Stimulated activated CD8-positive, alpha-beta memory T cell treated with anti-CD3 and anti-CD28 coated beads, Interleukin-2, amount 100 ng/mL, for 48 hours (primary cell): ENCODE measurements around the gene PRKG2.

Experiments used
- DNase-seq, 2 donors: peaks; one replicate each; pipeline ENCODE4 v3.0.0-alpha.2; 2020; ENCODE audit warnings: low read depth in 2 of 2

PRKG2 gene

DNA sequence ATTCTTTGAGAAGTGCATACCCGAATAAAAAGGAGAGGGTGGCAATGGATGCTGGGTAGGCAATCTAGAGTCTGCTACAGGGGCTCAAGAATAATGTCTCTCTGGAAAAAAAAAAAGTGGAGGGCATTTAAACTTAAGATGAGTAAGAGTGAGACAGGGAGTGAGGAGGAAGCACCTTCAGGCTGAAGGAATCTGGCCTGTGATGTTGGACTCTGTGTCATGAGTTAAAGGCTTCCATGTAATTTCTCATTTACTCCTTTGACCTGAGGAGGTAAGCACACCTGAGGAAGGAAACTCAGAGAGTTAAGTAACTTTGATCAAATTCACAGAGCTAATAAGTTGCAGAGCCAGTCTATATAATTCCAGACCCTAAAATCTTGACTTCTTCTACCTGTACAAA is 3.2 kb upstream of the PRKG2 start:
- DNase-seq, result no peak

DNA sequence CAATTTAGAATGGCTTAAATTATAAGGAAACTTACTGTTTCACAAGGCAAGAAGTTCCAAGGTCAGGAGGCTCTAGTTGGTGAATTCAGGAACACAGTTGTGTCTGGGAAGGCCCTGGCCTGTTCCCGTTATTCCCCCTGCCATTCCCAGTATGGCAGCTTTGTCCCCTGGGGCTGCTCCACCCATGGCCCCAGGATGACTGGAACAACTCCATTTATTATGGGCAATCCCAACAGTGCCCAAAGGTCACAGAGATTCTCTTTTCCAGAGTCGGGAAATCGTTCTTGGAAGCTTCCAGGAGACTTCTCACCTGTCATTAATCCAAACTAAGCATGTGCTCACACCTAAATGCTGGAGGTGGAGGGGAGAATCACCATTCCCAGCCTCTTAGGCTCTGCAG is 2.8 kb upstream of the PRKG2 start:
- DNase-seq, result no peak

GRCh38 chr4:81215931-81216330 is 909 bp upstream of the PRKG2 start:
- DNase-seq, result no peak

DNA sequence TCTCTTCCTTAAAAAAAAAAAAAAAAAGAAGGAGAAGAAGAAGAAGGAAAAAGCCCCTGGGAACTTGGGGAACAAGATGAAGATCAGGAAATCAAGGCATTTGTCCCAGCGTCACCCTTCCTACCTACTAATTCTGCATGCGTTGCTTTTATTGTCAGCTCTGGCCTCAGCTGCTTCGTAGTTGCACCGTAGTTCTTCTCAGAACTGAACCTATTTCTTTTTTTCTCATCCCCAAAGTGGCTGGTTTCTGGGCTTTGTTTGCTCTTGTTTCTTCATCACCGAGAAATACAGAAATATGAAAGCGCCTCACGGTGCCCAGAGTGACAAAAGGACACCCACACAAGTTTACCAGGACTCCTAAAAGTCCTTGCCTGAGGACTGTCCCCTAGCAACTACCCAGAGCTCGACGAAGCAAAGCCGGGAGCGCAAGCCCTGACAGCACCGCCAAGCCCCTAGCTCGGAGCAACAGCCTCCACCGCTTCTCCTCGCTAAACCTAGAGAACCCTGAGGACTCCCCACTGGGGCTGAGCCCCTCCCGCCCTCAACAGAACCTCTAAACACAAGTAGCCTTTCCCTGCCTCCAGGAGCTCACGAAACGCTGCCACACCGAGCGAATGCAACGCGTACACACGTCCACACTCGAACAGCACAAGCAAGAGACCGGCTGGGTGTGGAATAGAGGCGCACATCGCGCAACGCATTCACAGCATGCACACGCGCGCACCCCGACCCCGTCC is 710 bp downstream of the PRKG2 start:
- no peak for DNase-seq

DNA sequence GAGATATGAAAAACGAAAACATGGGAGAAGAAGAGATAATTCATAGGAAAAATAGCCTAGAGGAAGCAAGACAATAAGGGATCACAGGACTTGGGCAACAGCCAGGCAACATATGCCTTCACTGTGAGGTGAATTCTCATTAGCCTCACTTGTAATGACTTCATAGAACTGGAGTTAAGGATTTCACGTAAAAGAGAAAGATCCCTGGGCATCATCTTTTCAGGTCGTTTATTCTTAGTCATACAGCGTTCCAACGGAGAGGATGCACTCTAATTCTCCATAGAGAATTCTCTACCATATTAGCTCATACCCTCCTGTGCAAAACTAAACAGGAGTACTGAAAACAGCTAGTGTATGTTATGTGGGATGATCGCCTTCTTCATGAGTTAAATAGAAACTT is 1.4 kb downstream of the PRKG2 start:
- DNase-seq, result no peak

- DNase-seq, result no peak
Measured at GRCh38 chr4:81211956-81212355, 3.1 kb downstream of the PRKG2 start.

DNA sequence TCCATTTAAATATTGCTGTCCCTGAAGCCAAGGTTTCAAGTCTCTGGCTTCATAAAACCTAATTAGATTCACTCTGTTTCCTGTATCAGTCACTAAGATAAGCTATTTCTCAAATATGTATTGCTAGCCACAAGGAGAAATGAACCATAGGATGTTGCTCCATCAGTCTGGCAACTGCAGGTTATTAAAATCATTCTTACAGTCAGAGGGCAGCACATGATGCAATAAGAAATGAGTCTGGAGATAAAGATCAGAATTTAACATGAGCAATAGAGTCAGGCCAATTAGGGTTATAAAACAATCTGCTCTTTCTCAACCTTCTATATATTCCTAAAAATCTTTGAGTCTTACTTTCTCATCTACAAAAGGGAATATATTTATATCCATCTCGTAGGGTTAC is 7.2 kb downstream of the PRKG2 start:
- no peak for DNase-seq

GRCh38 chr4:81205302-81205701 is 9.7 kb downstream of the PRKG2 start:
- no peak for DNase-seq

DNA sequence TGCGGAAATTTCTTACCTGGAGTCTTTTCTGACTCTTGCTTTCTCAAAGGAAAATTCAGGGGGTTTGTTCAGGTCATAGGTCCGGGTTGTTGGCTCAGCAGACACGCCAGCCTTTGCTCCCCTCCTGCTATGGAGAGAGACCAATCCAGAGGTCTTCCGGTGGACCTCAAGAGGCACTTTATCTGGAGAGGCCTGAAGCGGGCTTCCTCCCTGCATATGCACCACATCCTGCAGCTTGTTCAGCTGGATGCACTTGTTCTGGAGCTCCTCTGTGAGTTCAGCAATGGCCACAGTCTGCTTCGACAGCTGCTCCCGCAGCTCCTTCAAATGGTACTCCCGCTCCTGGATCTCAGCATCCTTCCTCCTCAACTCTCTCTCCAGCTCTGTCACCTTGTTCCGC is 10.5 kb downstream of the PRKG2 start:
- no peak for DNase-seq

GRCh38 chr4:81199831-81200230 is 15.2 kb downstream of the PRKG2 start:
- DNase-seq, result no peak

- no peak for DNase-seq
Measured at GRCh38 chr4:81198609-81199008, 16.4 kb downstream of the PRKG2 start.

DNA sequence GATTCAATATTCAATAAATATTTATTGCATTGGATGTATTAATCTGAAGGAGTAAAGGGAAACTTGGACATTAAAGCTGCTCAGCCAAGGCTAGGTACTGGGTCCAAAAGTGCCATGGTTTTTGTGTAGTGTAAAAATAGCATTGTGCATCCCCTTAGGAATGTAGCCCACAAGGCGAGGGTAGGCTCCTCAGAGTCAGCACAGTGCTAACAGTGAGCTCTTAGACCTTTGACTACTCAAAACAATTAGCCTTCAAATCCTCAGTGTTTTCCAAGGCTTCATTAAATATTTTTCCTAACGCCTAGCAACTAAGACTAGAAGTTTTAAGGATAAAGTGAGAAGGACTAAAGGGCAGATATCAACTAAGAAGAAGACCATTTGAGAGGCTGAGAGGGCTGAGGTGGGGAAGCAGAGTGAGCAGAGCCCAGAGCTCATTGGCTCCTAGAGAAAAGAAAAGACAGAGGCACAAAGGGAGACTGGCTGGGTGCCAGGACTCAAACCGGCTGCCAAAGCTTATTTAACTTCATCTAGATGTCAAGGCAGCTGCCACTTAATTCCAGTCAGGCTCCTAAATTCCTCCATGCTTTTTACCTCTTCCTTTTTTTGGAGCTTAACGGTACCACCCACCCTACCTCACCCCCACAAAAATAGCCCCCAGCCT is 17.0 kb downstream of the PRKG2 start:
- DNase-seq, result no peak

DNA sequence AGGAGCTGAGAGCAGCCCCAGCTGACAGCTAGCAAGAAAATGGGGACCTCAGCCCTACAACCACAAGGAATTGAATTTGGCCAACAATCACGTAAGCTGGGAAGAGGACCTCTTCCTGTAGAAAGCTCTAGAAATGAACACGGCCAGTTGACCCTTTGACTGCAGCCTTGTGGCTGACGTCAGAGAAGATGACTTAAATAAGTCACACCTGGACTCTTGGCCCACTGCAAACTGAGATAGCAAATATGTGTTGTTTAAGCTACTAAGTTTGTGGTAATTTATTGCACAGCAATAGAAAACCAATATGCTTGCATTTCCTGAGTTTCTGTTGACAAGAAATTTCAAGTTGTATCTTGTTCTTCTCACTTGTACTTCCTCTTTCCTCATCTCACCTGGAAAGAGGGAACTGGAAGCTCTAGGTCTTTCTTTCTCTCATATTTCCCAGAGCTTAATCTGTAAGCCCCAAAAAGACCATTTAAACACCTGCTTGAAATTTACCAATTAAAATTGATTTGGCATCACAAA is 18.8 kb downstream of the PRKG2 start:
- no peak for DNase-seq

DNA sequence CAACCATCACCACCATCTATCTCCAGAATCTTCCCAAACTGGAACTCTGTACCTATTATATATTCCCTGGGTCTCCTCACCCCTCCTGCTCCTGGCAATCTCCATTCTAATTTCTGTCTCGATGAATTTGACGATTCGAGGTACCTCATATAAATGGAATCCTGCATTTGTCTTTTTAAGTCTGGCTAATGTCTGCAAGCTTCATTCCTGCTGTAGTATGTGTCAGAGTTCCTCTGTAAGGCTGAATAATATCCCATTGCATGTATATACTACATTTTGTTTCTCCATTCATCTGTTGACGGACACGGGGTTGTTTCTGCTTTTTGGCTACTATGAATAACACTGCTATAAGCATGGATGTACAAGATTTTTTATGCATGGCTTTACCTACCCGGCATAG is 19.5 kb downstream of the PRKG2 start:
- no peak for DNase-seq

DNA sequence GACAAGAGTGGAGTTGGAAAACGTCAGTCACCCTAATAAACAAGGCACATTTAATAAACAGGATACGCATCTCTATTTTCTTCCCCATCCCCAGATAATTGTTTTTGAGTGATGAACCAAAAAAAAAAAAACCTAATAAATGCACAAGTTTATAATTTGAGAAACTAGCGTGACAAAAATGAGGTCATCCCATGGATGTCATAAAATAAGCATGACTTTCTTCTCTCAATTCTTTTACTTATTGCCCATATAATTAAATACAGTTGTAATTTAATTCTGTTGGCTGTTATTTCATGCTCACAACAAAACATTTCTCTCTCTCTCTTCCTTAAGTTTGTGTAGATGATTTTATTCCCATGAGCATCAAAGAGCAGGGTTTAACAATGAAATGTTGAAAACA is 20.7 kb downstream of the PRKG2 start:
- no peak for DNase-seq

- DNase-seq, result no peak
Measured at GRCh38 chr4:81180916-81181315, 34.1 kb downstream of the PRKG2 start.

- DNase-seq, result no peak
Measured at GRCh38 chr4:81179326-81179725, 35.7 kb downstream of the PRKG2 start.

- no peak for DNase-seq
Measured at GRCh38 chr4:81173213-81173612, 41.8 kb downstream of the PRKG2 start.

DNA sequence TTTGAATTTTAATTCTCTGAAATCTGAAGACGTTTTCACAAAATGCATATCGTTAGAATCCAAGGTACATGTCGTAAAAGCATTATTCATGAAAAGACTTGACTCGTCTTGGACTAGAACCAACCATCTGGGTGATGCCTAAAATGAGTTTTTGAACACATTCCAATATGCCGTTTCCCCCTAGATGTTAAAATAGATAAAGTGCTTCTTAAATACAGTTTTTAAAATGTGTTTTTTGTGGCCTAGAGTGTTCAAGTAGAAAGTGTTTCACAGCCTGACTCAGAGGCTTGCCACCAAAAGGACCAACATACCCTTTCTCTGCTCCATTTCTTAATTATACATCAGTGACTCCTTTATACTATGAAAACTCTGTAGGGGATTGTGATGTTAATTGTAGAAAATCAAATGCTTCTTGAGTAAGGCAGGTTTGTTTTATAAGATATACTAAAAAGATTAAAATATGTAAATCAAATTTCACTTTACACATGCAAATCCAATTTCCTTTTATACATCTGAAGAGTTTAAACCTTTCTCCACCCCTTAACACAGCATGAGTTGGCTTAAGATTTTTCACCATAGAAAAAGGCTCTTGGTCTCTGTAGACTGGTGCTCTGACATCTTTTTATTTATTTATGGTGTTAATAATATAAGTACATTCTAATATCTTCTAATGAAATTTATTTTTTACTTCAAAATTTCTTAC is 48.4 kb downstream of the PRKG2 start:
- DNase-seq, result no peak

DNA sequence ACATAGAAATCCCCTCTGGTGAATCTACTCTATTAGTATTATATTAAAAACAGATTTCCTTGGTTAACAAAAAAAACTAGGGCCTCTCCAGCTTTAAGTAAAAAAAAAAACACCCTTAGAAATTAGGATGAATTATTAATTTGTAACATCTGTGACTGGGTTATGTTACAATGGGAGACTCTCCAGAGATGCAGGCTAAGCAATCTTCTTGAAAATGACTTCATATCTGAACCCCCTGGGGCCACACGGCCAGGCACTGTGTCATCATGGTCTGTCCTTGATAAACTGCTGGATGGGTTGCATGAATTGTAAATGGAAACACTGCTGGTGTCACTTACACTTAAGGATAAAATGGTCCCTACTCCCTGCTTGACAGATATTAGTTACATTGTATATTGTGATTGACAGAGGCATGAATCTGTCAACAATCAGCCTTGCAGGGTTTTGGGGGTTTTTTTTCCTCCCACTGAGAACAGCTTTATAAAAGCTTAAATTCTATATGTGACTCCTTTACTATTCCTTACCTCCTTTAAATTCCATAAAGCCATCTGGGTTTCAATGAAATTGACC is 49.1 kb downstream of the PRKG2 start:
- DNase-seq, result no peak

DNA sequence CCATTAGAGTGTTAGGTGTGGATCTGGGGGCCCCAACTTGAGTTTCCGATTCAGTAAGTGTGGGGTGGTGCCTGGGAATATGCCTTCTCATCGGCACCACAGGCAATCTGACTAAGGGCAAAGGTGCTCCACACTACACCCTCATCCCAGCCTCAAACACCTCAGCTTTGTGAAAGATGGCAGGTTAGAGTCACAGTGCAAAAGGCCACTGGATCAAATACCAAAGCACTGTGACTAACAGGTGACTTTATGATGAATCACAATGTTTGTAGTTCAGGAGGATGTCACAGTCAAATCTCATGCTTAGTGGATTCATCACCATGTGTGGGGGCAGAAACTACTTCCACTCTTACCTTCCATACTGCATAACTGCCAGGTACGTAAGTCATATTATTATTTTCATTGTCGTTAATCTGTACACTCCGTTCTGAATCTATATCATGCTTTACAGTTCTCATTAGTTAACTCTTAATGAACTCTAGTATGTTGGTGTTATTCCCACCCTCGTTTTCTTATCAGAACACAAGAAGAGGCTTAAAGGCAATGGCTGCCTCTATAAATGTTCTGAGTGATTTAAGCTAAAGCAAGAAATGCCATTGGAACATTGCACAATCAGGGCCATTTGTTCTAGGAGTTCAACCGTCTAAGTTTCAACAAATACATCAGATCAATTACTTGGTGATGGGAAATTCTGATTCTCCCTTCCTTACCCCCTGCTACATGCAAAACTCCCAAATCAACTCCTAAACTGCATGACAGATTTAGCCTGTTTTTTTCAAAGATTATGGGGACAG is 50.2 kb downstream of the PRKG2 start:
- DNase-seq, result no peak

DNA sequence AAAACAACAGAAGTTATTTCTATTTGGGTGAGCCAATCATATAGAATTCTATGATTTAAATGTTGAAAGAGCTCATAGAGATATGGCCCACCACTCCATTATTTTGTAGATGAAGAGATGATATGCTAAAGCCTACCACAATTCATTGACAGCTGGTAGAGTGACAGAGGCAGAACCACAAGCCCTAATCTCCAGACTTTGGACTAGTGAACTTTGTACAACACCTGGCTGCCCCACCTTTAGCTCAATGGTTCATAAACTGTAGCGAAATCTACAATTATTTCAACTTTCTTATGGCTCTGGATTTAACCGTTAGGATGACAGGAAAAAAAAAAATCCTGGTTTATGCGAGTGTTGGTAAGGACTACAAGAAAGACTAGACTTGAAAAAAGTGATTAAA is 50.9 kb downstream of the PRKG2 start:
- DNase-seq, result no peak
